ENCODE data around the gene PDXK.

The PDXK gene

GRCh38 chr21:43719748-43720538 is 1.0 kb downstream of the PDXK start:
- Mint-ChIP-seq H3K4me1 (peaks cover 7% of the 10 kb centered on the region), H3K27me3 (ENCODE audit: low read depth) (peaks cover 13% of the 10 kb centered on the region), H3K27ac (peak overlapping the region in 1 of 3 experiments; percentile 31), H3K9me3 (no peaks in the 10 kb centered on the region), H3K4me3 (peak overlapping the region; percentile 79 to 83 (median 82)), H3K36me3 (ENCODE audit: low read depth) (no peaks in the 10 kb centered on the region)
- TF ChIP-seq, protein P1, sequence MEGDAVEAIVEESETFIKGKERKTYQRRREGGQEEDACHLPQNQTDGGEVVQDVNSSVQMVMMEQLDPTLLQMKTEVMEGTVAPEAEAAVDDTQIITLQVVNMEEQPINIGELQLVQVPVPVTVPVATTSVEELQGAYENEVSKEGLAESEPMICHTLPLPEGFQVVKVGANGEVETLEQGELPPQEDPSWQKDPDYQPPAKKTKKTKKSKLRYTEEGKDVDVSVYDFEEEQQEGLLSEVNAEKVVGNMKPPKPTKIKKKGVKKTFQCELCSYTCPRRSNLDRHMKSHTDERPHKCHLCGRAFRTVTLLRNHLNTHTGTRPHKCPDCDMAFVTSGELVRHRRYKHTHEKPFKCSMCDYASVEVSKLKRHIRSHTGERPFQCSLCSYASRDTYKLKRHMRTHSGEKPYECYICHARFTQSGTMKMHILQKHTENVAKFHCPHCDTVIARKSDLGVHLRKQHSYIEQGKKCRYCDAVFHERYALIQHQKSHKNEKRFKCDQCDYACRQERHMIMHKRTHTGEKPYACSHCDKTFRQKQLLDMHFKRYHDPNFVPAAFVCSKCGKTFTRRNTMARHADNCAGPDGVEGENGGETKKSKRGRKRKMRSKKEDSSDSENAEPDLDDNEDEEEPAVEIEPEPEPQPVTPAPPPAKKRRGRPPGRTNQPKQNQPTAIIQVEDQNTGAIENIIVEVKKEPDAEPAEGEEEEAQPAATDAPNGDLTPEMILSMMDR (IDR thresholded peaks at IDR 0.05; ENCODE audit: unreplicated experiment in 3 of 3), result no peak

- TF ChIP-seq, protein P1 (IDR thresholded peaks at IDR 0.05; ENCODE audit: unreplicated experiment in 3 of 3), result no peak
- Mint-ChIP-seq H3K27ac (peak overlapping the region in 2 of 3 experiments; percentile 19 to 31), H3K27me3 (ENCODE audit: low read depth) (peaks cover 9% of the 10 kb centered on the region), H3K9me3 (no peaks in the 10 kb centered on the region), H3K4me3 (peak overlapping the region; percentile 79 to 83 (median 82)), H3K4me1 (peaks cover 9% of the 10 kb centered on the region), H3K36me3 (ENCODE audit: low read depth) (no peaks in the 10 kb centered on the region)
Observed at GRCh38 chr21:43720539-43721166, 1.7 kb downstream of the PDXK start.

GRCh38 chr21:43721206-43721605 is 2.3 kb downstream of the PDXK start:
- peaks cover 9% of the 10 kb centered on the region for H3K27me3 Mint-ChIP-seq (ENCODE audit: low read depth)
- H3K36me3 Mint-ChIP-seq (ENCODE audit: low read depth), result no peaks in the 10 kb centered on the region
- TF ChIP-seq, protein P1 (IDR thresholded peaks at IDR 0.05; ENCODE audit: unreplicated experiment in 3 of 3), result no peak

GRCh38 chr21:43721939-43722338 is 3.0 kb downstream of the PDXK start:
- no peaks in the 10 kb centered on the region for H3K9me3 Mint-ChIP-seq
- no peaks in the 10 kb centered on the region for H3K36me3 Mint-ChIP-seq (ENCODE audit: low read depth)
- TF ChIP-seq, protein P1 (IDR thresholded peaks at IDR 0.05; ENCODE audit: unreplicated experiment in 3 of 3), result no peak
- H3K4me1 Mint-ChIP-seq, result peaks cover 19% of the 10 kb centered on the region
- H3K27ac Mint-ChIP-seq, result no peak overlapping the region
- peaks cover 9% of the 10 kb centered on the region for H3K27me3 Mint-ChIP-seq (ENCODE audit: low read depth)
- peak overlapping the region; percentile 28 to 74 (median 60) for H3K4me3 Mint-ChIP-seq

More at GRCh38 chr21:43721206-43721605, 2.3 kb downstream of the PDXK start:
- H3K27ac Mint-ChIP-seq, result peak overlapping the region in 1 of 3 experiments; percentile 19
- peak overlapping the region; percentile 79 to 83 (median 82) for H3K4me3 Mint-ChIP-seq
- H3K9me3 Mint-ChIP-seq, result no peaks in the 10 kb centered on the region
- H3K4me1 Mint-ChIP-seq, result peaks cover 13% of the 10 kb centered on the region

DNA sequence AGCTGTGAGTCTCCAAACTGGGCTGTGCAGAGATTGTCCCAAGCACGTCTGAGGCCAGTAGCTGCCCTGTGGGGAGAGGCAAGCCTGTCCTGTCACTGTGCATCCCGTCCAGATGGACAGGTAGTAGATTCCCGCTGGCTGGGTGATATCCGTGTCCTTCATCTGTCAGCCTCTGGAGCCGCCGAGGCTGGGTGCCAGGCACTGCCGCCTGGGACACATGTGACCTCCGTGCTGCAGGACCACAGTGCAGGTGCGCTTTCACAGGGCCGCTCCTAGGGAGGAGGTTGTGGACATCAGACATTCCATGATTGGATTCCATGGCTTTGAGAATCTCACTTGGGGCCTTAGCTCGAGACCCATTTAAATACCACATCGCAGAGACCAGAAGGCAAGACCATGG is 4.7 kb downstream of the PDXK start:
- Mint-ChIP-seq H3K36me3 (ENCODE audit: low read depth) (no peaks in the 10 kb centered on the region), H3K27me3 (ENCODE audit: low read depth) (peaks cover 4% of the 10 kb centered on the region), H3K9me3 (no peaks in the 10 kb centered on the region), H3K4me1 (peaks cover 32% of the 10 kb centered on the region), H3K4me3 (no peak overlapping the region), H3K27ac (no peak overlapping the region)
- TF ChIP-seq, protein P1 (IDR thresholded peaks at IDR 0.05; ENCODE audit: unreplicated experiment in 3 of 3), result no peak

Data from nephron (organoid).